Esophagus (tissue), 2 donors: ENCODE measurements around the gene PIEZO1. TPM values are rescaled to one million over a fixed set of nuclear protein-coding genes. Genes with fewer than 3 reads are reported as not detected.

Experiments
- H3K27ac ChIP-seq, 2 donors: one replicate each; pipeline ENCODE4 v1.5.1; 2013; ENCODE audit warnings: low read depth in 2 of 2, mild to moderate bottlenecking in 2 of 2, inconsistent platforms in 1 of 2, low read length in 1 of 2, moderate library complexity in 1 of 2
- H3K27me3 ChIP-seq, 2 donors: one replicate each; pipeline ENCODE4 v1.6.1; 2013; ENCODE audit warnings: low read length in 2 of 2, control low read depth in 1 of 2, mild to moderate bottlenecking in 1 of 2; ENCODE audit not compliant: insufficient read depth in 2 of 2, control insufficient read depth in 1 of 2
- H3K36me3 ChIP-seq, 2 donors: one replicate each; pipeline ENCODE4 v1.6.1; 2013; ENCODE audit warnings: low read length in 1 of 2; ENCODE audit not compliant: control insufficient read depth in 2 of 2, insufficient read depth in 2 of 2
- H3K4me1 ChIP-seq, 2 donors: one replicate each; pipeline ENCODE4 v1.6.1; 2013; ENCODE audit warnings: low read length in 1 of 2; ENCODE audit not compliant: control insufficient read depth in 2 of 2, insufficient read depth in 2 of 2
- H3K4me3 ChIP-seq, 2 donors: one replicate each; pipeline ENCODE4 v1.5.1; 2013; ENCODE audit warnings: low read length in 2 of 2, mild to moderate bottlenecking in 2 of 2, low read depth in 1 of 2, moderate library complexity in 1 of 2
- H3K9me3 ChIP-seq, 2 donors: one replicate each; pipeline ENCODE4 v1.6.1; 2013; ENCODE audit warnings: mild to moderate bottlenecking in 2 of 2, low read depth in 1 of 2, low read length in 1 of 2, moderate library complexity in 1 of 2; ENCODE audit not compliant: control insufficient read depth in 2 of 2, insufficient read depth in 1 of 2
- WGBS, 2 donors: extraction: QIAGEN DNeasy Blood & Tissue Kit; methylation state at CpG; one replicate each; pipeline ENCODE4 v1.1.7; 2013; 5-methylcytosine and 5-hydroxymethylcytosine counted together
- polyA plus RNA-seq, 2 donors: library from polyadenylated mRNA; stranded (reverse); fragments of 200-250 nt; gene quantifications; one replicate each; pipeline ENCODE4 v1.2.3, GENCODE V29; 2013
- donor health status: healthy with polysubstance abuse.
- donor health status: Bipolar disorder and iron deficiency.

The PIEZO1 gene
- polyA plus RNA-seq, 2 donors = 102 to 172 TPM

GRCh38 chr16:88762941-88763340 lies 22.1 kb downstream of the PIEZO1 start:
- 82 to 84% methylated on average over 10 of the region's 10 CpGs for WGBS, 2 donors
- no peaks in the 10 kb centered on the region for H3K9me3 ChIP-seq
- H3K4me1 ChIP-seq = peaks cover 16 to 47% of the 10 kb centered on the region in 2 donors
- H3K4me3 ChIP-seq = no peak overlapping the region
- H3K27ac ChIP-seq = no peak overlapping the region
- H3K27me3 ChIP-seq = no peaks in the 10 kb centered on the region
- peaks cover 0 to 14% of the 10 kb centered on the region in 2 donors for H3K36me3 ChIP-seq

GRCh38 chr16:88762258-88762870 lies 22.7 kb downstream of the PIEZO1 start:
- peaks cover 13 to 43% of the 10 kb centered on the region in 2 donors for H3K4me1 ChIP-seq
- 77 to 78% methylated on average over 16 of the region's 16 CpGs for WGBS, 2 donors
- H3K36me3 ChIP-seq = peaks cover 0 to 14% of the 10 kb centered on the region in 2 donors
- peak overlapping the region in 1 of 2 donors; percentile 8 for H3K27ac ChIP-seq
- H3K9me3 ChIP-seq = no peaks in the 10 kb centered on the region
- no peak overlapping the region for H3K4me3 ChIP-seq
- H3K27me3 ChIP-seq = no peaks in the 10 kb centered on the region

GRCh38 chr16:88761830-88762229 lies 23.2 kb downstream of the PIEZO1 start:
- Histone ChIP-seq H3K9me3 (no peaks in the 10 kb centered on the region), H3K4me3 (no peak overlapping the region), H3K27ac (peak overlapping the region in 1 of 2 donors; percentile 8), H3K36me3 (peaks cover 0 to 14% of the 10 kb centered on the region in 2 donors), H3K4me1 (peaks cover 10 to 43% of the 10 kb centered on the region in 2 donors), H3K27me3 (no peaks in the 10 kb centered on the region)
- 68 to 76% methylated on average over 10 of the region's 10 CpGs for WGBS, 2 donors

GRCh38 chr16:88761143-88761534 lies 23.9 kb downstream of the PIEZO1 start:
- no peaks in the 10 kb centered on the region for H3K9me3 ChIP-seq
- WGBS, 2 donors = 91 to 93% methylated on average over 10 to 11 of the region's 11 CpGs
- H3K27me3 ChIP-seq = no peaks in the 10 kb centered on the region
- no peak overlapping the region for H3K4me3 ChIP-seq
- peak overlapping the region in 1 of 2 donors; percentile 32 for H3K27ac ChIP-seq
- H3K4me1 ChIP-seq = peaks cover 10 to 42% of the 10 kb centered on the region in 2 donors
- peaks cover 0 to 14% of the 10 kb centered on the region in 2 donors for H3K36me3 ChIP-seq

- H3K27ac ChIP-seq = peak overlapping the region; percentile 18 to 65
- no peak overlapping the region for H3K4me3 ChIP-seq
- H3K9me3 ChIP-seq = no peaks in the 10 kb centered on the region
- peaks cover 0 to 11% of the 10 kb centered on the region in 2 donors for H3K36me3 ChIP-seq
- H3K4me1 ChIP-seq = peaks cover 14 to 43% of the 10 kb centered on the region in 2 donors
- H3K27me3 ChIP-seq = no peaks in the 10 kb centered on the region
- WGBS, 2 donors = 71 to 73% methylated on average over 23 to 24 of the region's 24 CpGs
These were observed 24.4 kb downstream of the PIEZO1 start for GRCh38 chr16:88760424-88761142.

- Histone ChIP-seq H3K27me3 (no peaks in the 10 kb centered on the region), H3K9me3 (no peaks in the 10 kb centered on the region), H3K4me3 (no peak overlapping the region), H3K4me1 (peaks cover 16 to 40% of the 10 kb centered on the region in 2 donors), H3K27ac (peak overlapping the region; percentile 49 to 65), H3K36me3 (peaks cover 0 to 11% of the 10 kb centered on the region in 2 donors)
- WGBS, 2 donors = 89 to 94% methylated on average over 22 of the region's 22 CpGs
These were observed 25.1 kb downstream of the PIEZO1 start for GRCh38 chr16:88759976-88760350.

GRCh38 chr16:88759245-88759975 lies 25.6 kb downstream of the PIEZO1 start:
- Histone ChIP-seq H3K27me3 (no peaks in the 10 kb centered on the region), H3K9me3 (no peaks in the 10 kb centered on the region), H3K4me3 (no peak overlapping the region), H3K36me3 (peaks cover 0 to 11% of the 10 kb centered on the region in 2 donors), H3K4me1 (peaks cover 16 to 42% of the 10 kb centered on the region in 2 donors), H3K27ac (peak overlapping the region; percentile 49 to 65)
- 66 to 71% methylated on average over 26 of the region's 26 CpGs for WGBS, 2 donors

GRCh38 chr16:88758944-88759244 lies 26.1 kb downstream of the PIEZO1 start:
- Histone ChIP-seq H3K27ac (peak overlapping the region; percentile 16 to 63), H3K4me3 (no peak overlapping the region), H3K4me1 (peaks cover 16 to 44% of the 10 kb centered on the region in 2 donors), H3K27me3 (no peaks in the 10 kb centered on the region), H3K36me3 (peaks cover 0 to 9% of the 10 kb centered on the region in 2 donors), H3K9me3 (no peaks in the 10 kb centered on the region)
- WGBS, 2 donors = 75 to 83% methylated on average over 6 of the region's 6 CpGs

GRCh38 chr16:88758227-88758943 lies 26.6 kb downstream of the PIEZO1 start:
- WGBS, 2 donors = 76 to 82% methylated on average over 13 of the region's 13 CpGs
- Histone ChIP-seq H3K27me3 (no peaks in the 10 kb centered on the region), H3K36me3 (peaks cover 0 to 4% of the 10 kb centered on the region in 2 donors), H3K9me3 (no peaks in the 10 kb centered on the region), H3K4me3 (no peak overlapping the region), H3K27ac (peak overlapping the region in 1 of 2 donors; percentile 63), H3K4me1 (peaks cover 16 to 46% of the 10 kb centered on the region in 2 donors)
